ENCODE data around the gene MAML3. TPM values are rescaled to one million over a fixed set of nuclear protein-coding genes. Genes with fewer than 3 reads are reported as not detected.

The MAML3 gene
- total and polyA plus RNA-seq, 2 of the 13 experiments (the other 11 are each of a cell fraction or from before 2014, with no cell fraction given) = 0.05 to 0.13 TPM

DNA sequence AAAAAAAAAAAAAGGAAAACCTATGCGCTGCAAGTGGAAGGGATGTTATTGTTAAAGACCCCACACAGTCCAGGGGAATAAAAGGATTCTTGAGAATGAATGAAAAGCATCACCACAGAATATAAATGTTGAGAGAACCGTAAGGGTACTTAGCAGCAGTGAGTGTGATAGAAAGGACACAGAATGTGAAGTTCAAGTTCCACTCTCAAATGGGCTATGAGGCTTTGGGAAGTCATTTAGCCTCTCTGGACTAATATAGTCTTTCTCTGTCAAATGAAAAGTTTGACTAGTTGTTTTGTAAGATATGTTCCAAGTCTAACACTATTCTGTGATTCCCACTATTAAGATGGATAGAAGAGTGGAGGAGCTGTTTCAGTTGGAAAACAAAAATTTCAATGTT is 35.8 kb upstream of the MAML3 start:
- H3K9ac ChIP-seq (ENCODE audit: insufficient read depth, low read depth, low read length) = no peak overlapping the region
- H3K9me3 ChIP-seq (ENCODE audit: low read length) = no peaks in the 10 kb centered on the region
- DNase-seq (ENCODE audit: low spot score) (no peak), ATAC-seq (no peak), FAIRE-seq (no peak)
- TF ChIP-seq SMYD3 (CRISPR knock-in tag; IDR thresholded peaks at IDR 0.05) (no peak), BORCS8-MEF2B (CRISPR knock-in tag; IDR thresholded peaks at IDR 0.05) (no peak), TBL1XR1 (IDR thresholded peaks at IDR 0.05; ENCODE audit: borderline replicate concordance, low read length, partially characterized antibody) (no peak), ZNF674 (CRISPR knock-in tag; IDR thresholded peaks at IDR 0.05; ENCODE audit: low read depth) (no peak), RBM22 (optimal IDR thresholded peaks at IDR 0.05; ENCODE audit: low read length) (no peak), NFATC3 (CRISPR knock-in tag; IDR thresholded peaks at IDR 0.05) (no peak), ZNF138 (CRISPR knock-in tag; IDR thresholded peaks at IDR 0.05; ENCODE audit: low read depth) (no peak), GFI1 (CRISPR knock-in tag; IDR thresholded peaks at IDR 0.05; ENCODE audit: borderline replicate concordance) (no peak), ZNF432 (CRISPR knock-in tag; IDR thresholded peaks at IDR 0.05; ENCODE audit: borderline replicate concordance) (no peak), FOXC1 (CRISPR knock-in tag; IDR thresholded peaks at IDR 0.05; ENCODE audit: borderline replicate concordance) (no peak), ZNF839 (CRISPR knock-in tag; IDR thresholded peaks at IDR 0.05; ENCODE audit: borderline replicate concordance) (no peak), PRMT3 (CRISPR knock-in tag; IDR thresholded peaks at IDR 0.05; ENCODE audit: borderline replicate concordance, low read depth) (no peak), KMT2B (CRISPR knock-in tag; IDR thresholded peaks at IDR 0.05) (no peak), ZNF20 (CRISPR knock-in tag; IDR thresholded peaks at IDR 0.05) (no peak)
- ChIA-PET CTCF (ENCODE audit: low intra/inter-chr PET ratio, low total read pairs) (no interaction called here), POLR2A (no interaction called here)
- H3K79me2 ChIP-seq (ENCODE audit: insufficient read depth, low read length) = no peaks in the 10 kb centered on the region
- H3K4me1 ChIP-seq (ENCODE audit: insufficient read depth, low read length) = no peaks in the 10 kb centered on the region
- H3K4me2 ChIP-seq (ENCODE audit: low read depth, low read length) = no peak overlapping the region
- H3K36me3 ChIP-seq (replicated peaks in 1 of 2; ENCODE audit: control insufficient read depth in 1 of 2, insufficient read depth in 2 of 2, low read length in 2 of 2) = no peaks in the 10 kb centered on the region
- no peak overlapping the region for H2AFZ ChIP-seq (ENCODE audit: low read length)
- no peak overlapping the region for H3K27ac ChIP-seq (ENCODE audit: extremely low read length, insufficient read depth, low read length)
- intact Hi-C loops (cut with micrococcal nuclease; ENCODE audit: unreplicated experiment) (no loop called here), in situ Hi-C loops (cut with HindIII; ENCODE audit: extremely low pct_ligation_motif_present, low pct_unique_long_range_greater_than_20kb) (no loop called here)
- H3K27me3 ChIP-seq (ENCODE audit: control insufficient read depth in 1 of 2, insufficient read depth in 2 of 2, low read length in 2 of 2) = peaks cover 1 to 9% of the 10 kb centered on the region in 2 experiments; a peak in 2 of 5 replicates
- no TSS peak for BruUV-seq (replicated peaks)
- 28% methylated on average over 2 of the region's 2 CpGs for WGBS (ENCODE audit: low lambda C conversion rate)
- H4K20me1 ChIP-seq (ENCODE audit: insufficient read depth, low read length) = no peaks in the 10 kb centered on the region
- H3K4me3 ChIP-seq (replicated peaks in 1 of 3; ENCODE audit: insufficient read depth in 1 of 3, low read depth in 2 of 3, low read length in 3 of 3) = no peak overlapping the region

Data from HepG2 (cell line).